GM12872 (cell line): ENCODE measurements around the gene BNIP3.

Source experiments
- TF ChIP-seq, protein P1 (sequence below): IDR thresholded peaks from 3 replicates; pipeline ENCODE4 v1.5.1; 2011; ENCODE audit warnings: low read depth, mild to moderate bottlenecking, low read length, moderate library complexity; ENCODE audit not compliant: insufficient read depth

Gene BNIP3

DNA sequence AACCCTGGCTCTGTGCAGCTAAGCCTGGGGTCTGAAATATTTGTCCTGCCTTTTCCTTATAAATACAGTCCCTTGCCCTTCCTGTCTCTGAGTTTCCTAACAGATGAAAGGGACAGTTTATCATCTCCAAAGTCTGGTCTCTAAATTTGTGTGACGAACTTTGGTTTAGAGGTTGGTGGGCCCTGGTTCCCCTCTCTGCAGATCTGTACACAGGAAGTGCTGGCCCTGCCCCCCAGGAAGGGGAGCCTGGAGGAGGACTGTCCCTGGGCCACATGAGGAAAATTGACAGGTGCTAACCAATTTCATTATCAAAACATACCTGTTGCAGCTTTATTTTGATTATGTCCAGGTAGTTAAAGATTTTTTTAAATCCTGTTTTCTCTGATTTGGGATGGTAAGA lies 46.5 kb downstream of the BNIP3 start:
- TF ChIP-seq, protein P1, sequence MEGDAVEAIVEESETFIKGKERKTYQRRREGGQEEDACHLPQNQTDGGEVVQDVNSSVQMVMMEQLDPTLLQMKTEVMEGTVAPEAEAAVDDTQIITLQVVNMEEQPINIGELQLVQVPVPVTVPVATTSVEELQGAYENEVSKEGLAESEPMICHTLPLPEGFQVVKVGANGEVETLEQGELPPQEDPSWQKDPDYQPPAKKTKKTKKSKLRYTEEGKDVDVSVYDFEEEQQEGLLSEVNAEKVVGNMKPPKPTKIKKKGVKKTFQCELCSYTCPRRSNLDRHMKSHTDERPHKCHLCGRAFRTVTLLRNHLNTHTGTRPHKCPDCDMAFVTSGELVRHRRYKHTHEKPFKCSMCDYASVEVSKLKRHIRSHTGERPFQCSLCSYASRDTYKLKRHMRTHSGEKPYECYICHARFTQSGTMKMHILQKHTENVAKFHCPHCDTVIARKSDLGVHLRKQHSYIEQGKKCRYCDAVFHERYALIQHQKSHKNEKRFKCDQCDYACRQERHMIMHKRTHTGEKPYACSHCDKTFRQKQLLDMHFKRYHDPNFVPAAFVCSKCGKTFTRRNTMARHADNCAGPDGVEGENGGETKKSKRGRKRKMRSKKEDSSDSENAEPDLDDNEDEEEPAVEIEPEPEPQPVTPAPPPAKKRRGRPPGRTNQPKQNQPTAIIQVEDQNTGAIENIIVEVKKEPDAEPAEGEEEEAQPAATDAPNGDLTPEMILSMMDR = no peak

DNA sequence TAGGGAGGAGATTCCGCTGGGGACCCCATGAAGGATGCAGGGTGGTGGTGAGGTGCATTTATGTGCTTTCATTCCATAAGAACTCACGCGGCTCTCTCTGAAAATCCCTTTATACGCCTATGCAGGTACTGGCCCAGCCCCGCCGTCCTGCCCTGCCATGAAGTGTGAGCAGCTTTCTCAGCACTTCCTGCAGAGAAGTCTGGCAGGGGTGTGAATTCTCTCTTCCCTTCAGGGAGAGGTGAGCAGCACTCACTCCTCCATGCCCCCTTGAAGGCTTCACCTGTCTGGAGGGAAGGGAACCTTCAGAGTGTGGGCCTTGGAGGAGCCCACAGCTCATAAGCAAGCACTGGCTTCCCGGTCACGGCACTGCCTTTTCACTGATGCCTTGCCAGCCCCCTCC lies 47.0 kb downstream of the BNIP3 start:
- TF ChIP-seq, protein P1 = no peak

DNA sequence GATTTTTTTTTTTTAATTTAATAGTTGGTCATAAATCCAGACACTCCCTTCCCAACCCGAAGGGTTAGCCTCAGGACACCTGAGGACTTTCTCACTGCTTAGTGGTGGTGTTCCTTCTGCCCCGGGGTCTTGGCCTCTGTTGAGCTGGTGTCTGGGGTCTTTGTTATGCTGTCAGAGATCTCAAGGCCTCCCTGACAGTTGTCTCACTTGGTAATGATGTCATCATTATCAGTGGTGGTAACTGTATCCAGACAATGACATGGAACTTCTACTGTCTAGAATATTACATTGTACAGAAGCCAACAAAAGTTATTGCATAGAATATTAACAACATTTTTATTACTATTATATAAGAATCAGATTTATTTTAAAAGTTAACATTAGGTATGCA lies 48.0 kb downstream of the BNIP3 start:
- TF ChIP-seq, protein P1 = no peak

DNA sequence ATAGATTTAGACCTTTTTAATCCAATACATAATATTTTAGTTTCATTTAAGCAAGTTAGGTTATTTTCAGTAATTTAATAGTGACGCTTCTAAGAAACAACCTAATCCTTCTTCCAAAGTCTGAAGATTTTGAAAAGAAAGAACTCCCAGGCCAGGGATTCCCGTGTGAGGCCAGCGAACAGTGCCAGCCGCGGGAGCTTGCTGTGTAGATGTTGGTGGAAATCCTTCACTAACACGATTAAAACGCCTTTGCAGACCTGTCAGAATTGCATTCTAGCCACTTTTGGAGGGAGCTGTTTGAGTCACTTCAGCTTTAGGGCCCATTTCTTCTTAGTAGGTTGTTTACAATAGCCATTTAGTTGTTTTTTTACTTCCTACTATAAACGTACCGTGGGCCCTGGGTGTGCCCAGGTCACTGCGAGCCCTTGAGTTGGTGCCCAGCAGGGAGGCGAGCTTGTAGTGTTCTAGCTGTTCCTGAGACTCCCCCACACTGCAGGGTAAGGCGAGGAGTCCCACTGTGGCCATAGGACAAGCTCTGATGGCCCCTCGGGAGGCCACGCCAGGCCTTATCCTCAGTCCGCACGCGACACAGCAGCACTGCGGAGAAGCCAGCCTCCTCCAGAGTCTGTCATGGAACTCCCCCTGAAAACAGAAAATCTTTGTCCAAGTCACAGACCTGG lies 48.6 kb downstream of the BNIP3 start:
- TF ChIP-seq, protein P1 = no peak

DNA sequence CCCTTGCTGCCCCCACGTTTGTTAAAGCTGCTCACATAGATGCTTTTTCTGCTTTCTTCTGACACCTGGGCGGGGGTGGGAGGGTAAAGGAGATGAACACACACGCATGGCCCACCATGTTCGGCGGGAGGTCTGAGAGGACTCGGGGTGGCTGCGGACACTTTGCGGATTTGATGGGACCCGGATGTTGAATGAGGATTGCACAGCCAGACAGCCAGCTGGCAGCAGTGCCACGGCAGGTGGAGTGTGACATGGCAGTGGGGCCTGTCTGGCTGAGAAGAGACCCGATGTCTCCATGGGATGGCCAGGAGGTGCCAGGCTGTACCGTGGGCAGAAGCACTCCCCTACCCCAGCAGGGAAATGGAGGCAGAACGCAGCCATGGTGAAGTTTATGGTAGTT lies 49.7 kb downstream of the BNIP3 start:
- TF ChIP-seq, protein P1 = no peak

GRCh38 chr10:131930586-131931330 lies 51.0 kb downstream of the BNIP3 start:
- TF ChIP-seq, protein P1 = no peak

GRCh38 chr10:131930150-131930549 lies 51.6 kb downstream of the BNIP3 start:
- TF ChIP-seq, protein P1 = no peak
